ENCODE results near the gene LRP3.
"Not testable (repeated sequence)": the region's sequence is repeated elsewhere in the genome, so short reads cannot be mapped to it uniquely, and the experiment has no call there.

Gene LRP3

GRCh38 chr19:33216198-33216830 lies 22.2 kb downstream of the LRP3 start:
- no peak for DNase-seq (ENCODE audit: low read depth, low spot score)

- DNase-seq (ENCODE audit: low read depth, low spot score): no peak
Observed at GRCh38 chr19:33217881-33218280, 23.8 kb downstream of the LRP3 start.

- no peak for DNase-seq (ENCODE audit: low read depth, low spot score)
Observed at GRCh38 chr19:33219261-33219815, 25.2 kb downstream of the LRP3 start.

- DNase-seq (ENCODE audit: low read depth, low spot score): no peak
Observed at GRCh38 chr19:33220115-33220514, 26.0 kb downstream of the LRP3 start.

GRCh38 chr19:33220735-33221134 lies 26.6 kb downstream of the LRP3 start:
- DNase-seq (ENCODE audit: low read depth, low spot score): no peak

GRCh38 chr19:33221638-33222037 lies 27.5 kb downstream of the LRP3 start:
- DNase-seq (ENCODE audit: low read depth, low spot score): no peak

GRCh38 chr19:33222255-33222654 lies 28.1 kb downstream of the LRP3 start:
- not testable (repeated sequence) for DNase-seq (ENCODE audit: low read depth, low spot score)

GRCh38 chr19:33224694-33225457 lies 30.7 kb downstream of the LRP3 start:
- no peak for DNase-seq (ENCODE audit: low read depth, low spot score)

- DNase-seq (ENCODE audit: low read depth, low spot score): no peak
Observed at GRCh38 chr19:33225458-33225926, 31.4 kb downstream of the LRP3 start, which contains the start of gene SLC7A10. SLC7A10 (minus strand) TSS chr19:33225850; CDS start chr19:33225703, 147 bp downstream.

GRCh38 chr19:33226550-33227241 lies 32.6 kb downstream of the LRP3 start:
- DNase-seq (ENCODE audit: low read depth, low spot score): no peak

- DNase-seq (ENCODE audit: low read depth, low spot score): no peak
Observed at GRCh38 chr19:33227242-33227650, 33.1 kb downstream of the LRP3 start.

GRCh38 chr19:33227870-33228599 lies 33.9 kb downstream of the LRP3 start:
- DNase-seq (ENCODE audit: low read depth, low spot score): no peak

- no peak for DNase-seq (ENCODE audit: low read depth, low spot score)
Observed at GRCh38 chr19:33229962-33230361, 35.8 kb downstream of the LRP3 start.

- no peak for DNase-seq (ENCODE audit: low read depth, low spot score)
Observed at GRCh38 chr19:33231511-33231910, 37.4 kb downstream of the LRP3 start.

GRCh38 chr19:33232656-33233055 lies 38.5 kb downstream of the LRP3 start:
- no peak for DNase-seq (ENCODE audit: low read depth, low spot score)

- DNase-seq (ENCODE audit: low read depth, low spot score): no peak
Observed at GRCh38 chr19:33233056-33233873, 39.1 kb downstream of the LRP3 start.

- no peak for DNase-seq (ENCODE audit: low read depth, low spot score)
Observed at GRCh38 chr19:33234092-33234491, 40.0 kb downstream of the LRP3 start.

GRCh38 chr19:33234736-33235135 lies 40.6 kb downstream of the LRP3 start:
- no peak for DNase-seq (ENCODE audit: low read depth, low spot score)

- no peak for DNase-seq (ENCODE audit: low read depth, low spot score)
Observed at GRCh38 chr19:33235269-33235995, 41.3 kb downstream of the LRP3 start.

- DNase-seq (ENCODE audit: low read depth, low spot score): no peak
Observed at GRCh38 chr19:33235996-33236350, 41.8 kb downstream of the LRP3 start.
